Astrocyte (in vitro differentiated cells and primary cell): ENCODE data around the gene LRRC53.

ENCODE experiments used
- EZH2 ChIP-seq: IDR thresholded peaks from 2 replicates; pipeline ENCODE4 v1.6.1; 2012; ENCODE audit warnings: mild to moderate bottlenecking, low read length, inconsistent platforms; ENCODE audit not compliant: insufficient read depth
- TF ChIP-seq, protein P1 (sequence below): IDR thresholded peaks from 2 replicates; pipeline ENCODE4 v1.5.1; 2011; ENCODE audit warnings: low read depth, mild to moderate bottlenecking, inconsistent platforms, low read length, moderate library complexity; ENCODE audit not compliant: insufficient read depth

DNA sequence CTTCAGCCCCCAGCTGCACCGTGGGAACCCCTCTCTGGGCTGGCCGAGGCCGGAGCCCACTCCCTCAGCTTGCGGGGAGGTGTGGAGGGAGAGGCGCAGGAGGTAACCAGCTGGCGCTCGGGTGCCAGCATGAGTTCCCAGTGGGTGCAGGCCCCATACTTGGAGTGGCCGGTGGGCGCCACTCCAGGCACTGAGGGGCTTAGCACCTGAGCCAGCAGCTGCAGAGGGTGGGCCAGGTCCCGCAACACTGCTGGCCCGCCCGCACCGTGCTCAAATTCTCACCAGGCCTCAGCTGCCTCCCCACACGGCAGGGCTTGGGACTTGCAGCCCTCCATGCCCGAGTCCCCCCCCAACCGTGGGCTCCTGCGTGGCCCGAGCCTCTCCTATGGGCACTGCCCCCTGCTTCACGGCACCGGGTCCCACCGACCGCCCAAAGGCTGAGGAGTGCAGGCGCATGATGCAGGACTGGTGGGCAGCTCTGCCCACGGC, 47.2 kb downstream of the LRRC53 start:
- TF ChIP-seq, protein P1, sequence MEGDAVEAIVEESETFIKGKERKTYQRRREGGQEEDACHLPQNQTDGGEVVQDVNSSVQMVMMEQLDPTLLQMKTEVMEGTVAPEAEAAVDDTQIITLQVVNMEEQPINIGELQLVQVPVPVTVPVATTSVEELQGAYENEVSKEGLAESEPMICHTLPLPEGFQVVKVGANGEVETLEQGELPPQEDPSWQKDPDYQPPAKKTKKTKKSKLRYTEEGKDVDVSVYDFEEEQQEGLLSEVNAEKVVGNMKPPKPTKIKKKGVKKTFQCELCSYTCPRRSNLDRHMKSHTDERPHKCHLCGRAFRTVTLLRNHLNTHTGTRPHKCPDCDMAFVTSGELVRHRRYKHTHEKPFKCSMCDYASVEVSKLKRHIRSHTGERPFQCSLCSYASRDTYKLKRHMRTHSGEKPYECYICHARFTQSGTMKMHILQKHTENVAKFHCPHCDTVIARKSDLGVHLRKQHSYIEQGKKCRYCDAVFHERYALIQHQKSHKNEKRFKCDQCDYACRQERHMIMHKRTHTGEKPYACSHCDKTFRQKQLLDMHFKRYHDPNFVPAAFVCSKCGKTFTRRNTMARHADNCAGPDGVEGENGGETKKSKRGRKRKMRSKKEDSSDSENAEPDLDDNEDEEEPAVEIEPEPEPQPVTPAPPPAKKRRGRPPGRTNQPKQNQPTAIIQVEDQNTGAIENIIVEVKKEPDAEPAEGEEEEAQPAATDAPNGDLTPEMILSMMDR = no peak
- no peak for TF ChIP-seq EZH2
